Natural killer cell (primary cell): ENCODE data around the gene ZNF474. TPM values are rescaled to one million over a fixed set of nuclear protein-coding genes. Genes with fewer than 3 reads are reported as not detected.

Experiments
- ATAC-seq, 3 donors: fragments of 150-1000 bp in 2 of 3; fragments of 200-7000 bp in 1 of 3; cut with Tn5 transposase; 1 replicate in 1 of 3; 2 replicates in 2 of 3; pipeline ENCODE4 v1.10.0; 2021; ENCODE audit warnings: mild to moderate bottlenecking in 2 of 3, moderate library complexity in 2 of 3
- DNase-seq, 2 donors: peaks; one replicate each; pipeline versions ENCODE4 v3.0.0 to v3.0.0-alpha.2; 2013 to 2021; ENCODE audit warnings: mixed read lengths in 1 of 2
- H3K27ac ChIP-seq: one replicate; pipeline ENCODE4 v1.5.1; 2013; ENCODE audit warnings: mild to moderate bottlenecking, low read length
- H3K27me3 ChIP-seq: one replicate; pipeline ENCODE4 v1.6.1; 2013; ENCODE audit warnings: low read length; ENCODE audit not compliant: control insufficient read depth, insufficient read depth
- H3K36me3 ChIP-seq: one replicate; pipeline ENCODE4 v1.6.1; 2013; ENCODE audit warnings: low read length; ENCODE audit not compliant: control insufficient read depth, insufficient read depth
- H3K4me1 ChIP-seq: one replicate; pipeline ENCODE4 v1.6.1; 2013; ENCODE audit warnings: low read length; ENCODE audit not compliant: control insufficient read depth, insufficient read depth
- H3K4me3 ChIP-seq: one replicate; pipeline ENCODE4 v1.5.1; 2013; ENCODE audit warnings: low read length
- H3K9me3 ChIP-seq: one replicate; pipeline ENCODE4 v1.6.1; 2013; ENCODE audit warnings: low read length; ENCODE audit not compliant: control insufficient read depth, insufficient read depth
- H3K27ac Mint-ChIP-seq, 2 donors: one replicate each; pipeline ENCODE4 v1.8.0; 2022; ENCODE audit warnings: mild to moderate bottlenecking in 2 of 2, mixed read lengths in 2 of 2, moderate library complexity in 1 of 2
- H3K27me3 Mint-ChIP-seq, 2 donors: one replicate each; pipeline ENCODE4 v1.8.0; 2022; ENCODE audit warnings: low read depth in 2 of 2, mixed read lengths in 2 of 2
- H3K36me3 Mint-ChIP-seq: one replicate; pipeline ENCODE4 v1.8.0; 2022; ENCODE audit warnings: mixed read lengths
- H3K4me1 Mint-ChIP-seq, 2 donors: one replicate each; pipeline ENCODE4 v1.8.0; 2022; ENCODE audit warnings: mixed read lengths in 2 of 2
- H3K4me3 Mint-ChIP-seq: one replicate; pipeline ENCODE4 v1.8.0; 2022; ENCODE audit warnings: mild to moderate bottlenecking, moderate library complexity, mixed read lengths
- H3K9me3 Mint-ChIP-seq, 2 donors: one replicate each; pipeline ENCODE4 v1.8.0; 2022; ENCODE audit warnings: mixed read lengths in 2 of 2
- WGBS: methylation state at CpG from one replicate; pipeline ENCODE4 v1.1.7; 2013; ENCODE audit warnings: missing lambda C conversion rate; ENCODE audit not compliant: insufficient coverage; 5-methylcytosine and 5-hydroxymethylcytosine counted together
- intact Hi-C: fragments of 100-400 bp; cut with micrococcal nuclease; formaldehyde crosslinking; loops from one replicate; pipeline ENCODE4 v1.14.2; 2022
- total RNA-seq, 4 donors: library from RNA; stranded (reverse); fragments of 120-200 nt in 1 of 4; gene quantifications; one replicate each; pipeline versions ENCODE4 v1.2.3 to v1.2.4, GENCODE V29; 2013 to 2022
- TF ChIP-seq, protein P1 (sequence below): fragments of 200-600 bp; IDR thresholded peaks from one replicate; pipeline ENCODE4 v1.8.0; 2022; ENCODE audit warnings: antibody characterized with exemption

Gene ZNF474
- total RNA-seq, 3 donors from 2014 or later (not counting 1 experiment from before 2014, with no cell fraction given): 0.21 TPM; not detected in 2

DNA sequence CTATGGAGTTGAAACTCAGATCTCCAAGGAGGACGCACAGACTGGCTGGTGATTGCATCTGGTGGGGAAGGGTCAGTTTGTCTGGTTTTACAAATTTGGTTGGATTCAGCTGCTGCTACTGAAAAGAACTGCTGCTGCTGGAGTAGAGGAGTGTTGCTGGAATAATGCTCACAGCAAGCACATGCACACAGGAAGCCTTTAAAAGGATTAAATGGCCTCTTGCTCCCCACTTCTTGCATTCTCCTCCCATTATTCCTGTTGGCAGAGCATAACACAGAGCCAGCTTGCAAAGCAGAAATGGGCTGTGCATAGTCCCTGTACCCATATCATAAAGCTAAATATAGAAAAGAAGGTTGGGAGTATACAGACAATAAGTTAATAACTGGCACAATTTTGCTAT is 16.6 kb downstream of the ZNF474 start:
- Mint-ChIP-seq H3K4me1 (no peaks in the 10 kb centered on the region), H3K9me3 (peaks cover 3 to 4% of the 10 kb centered on the region in 2 donors), H3K27ac (no peak overlapping the region), H3K36me3 (no peaks in the 10 kb centered on the region), H3K27me3 (no peaks in the 10 kb centered on the region), H3K4me3 (no peak overlapping the region)
- Histone ChIP-seq H3K4me3 (no peak overlapping the region), H3K36me3 (no peaks in the 10 kb centered on the region), H3K27me3 (no peaks in the 10 kb centered on the region), H3K27ac (no peak overlapping the region), H3K4me1 (no peaks in the 10 kb centered on the region), H3K9me3 (no peaks in the 10 kb centered on the region)
- ATAC-seq (no peak), DNase-seq (no peak)
- TF ChIP-seq, protein P1, sequence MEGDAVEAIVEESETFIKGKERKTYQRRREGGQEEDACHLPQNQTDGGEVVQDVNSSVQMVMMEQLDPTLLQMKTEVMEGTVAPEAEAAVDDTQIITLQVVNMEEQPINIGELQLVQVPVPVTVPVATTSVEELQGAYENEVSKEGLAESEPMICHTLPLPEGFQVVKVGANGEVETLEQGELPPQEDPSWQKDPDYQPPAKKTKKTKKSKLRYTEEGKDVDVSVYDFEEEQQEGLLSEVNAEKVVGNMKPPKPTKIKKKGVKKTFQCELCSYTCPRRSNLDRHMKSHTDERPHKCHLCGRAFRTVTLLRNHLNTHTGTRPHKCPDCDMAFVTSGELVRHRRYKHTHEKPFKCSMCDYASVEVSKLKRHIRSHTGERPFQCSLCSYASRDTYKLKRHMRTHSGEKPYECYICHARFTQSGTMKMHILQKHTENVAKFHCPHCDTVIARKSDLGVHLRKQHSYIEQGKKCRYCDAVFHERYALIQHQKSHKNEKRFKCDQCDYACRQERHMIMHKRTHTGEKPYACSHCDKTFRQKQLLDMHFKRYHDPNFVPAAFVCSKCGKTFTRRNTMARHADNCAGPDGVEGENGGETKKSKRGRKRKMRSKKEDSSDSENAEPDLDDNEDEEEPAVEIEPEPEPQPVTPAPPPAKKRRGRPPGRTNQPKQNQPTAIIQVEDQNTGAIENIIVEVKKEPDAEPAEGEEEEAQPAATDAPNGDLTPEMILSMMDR: no peak
- intact Hi-C loops: no loop called here
- 93% methylated on average over 1 of the region's 1 CpG for WGBS

DNA sequence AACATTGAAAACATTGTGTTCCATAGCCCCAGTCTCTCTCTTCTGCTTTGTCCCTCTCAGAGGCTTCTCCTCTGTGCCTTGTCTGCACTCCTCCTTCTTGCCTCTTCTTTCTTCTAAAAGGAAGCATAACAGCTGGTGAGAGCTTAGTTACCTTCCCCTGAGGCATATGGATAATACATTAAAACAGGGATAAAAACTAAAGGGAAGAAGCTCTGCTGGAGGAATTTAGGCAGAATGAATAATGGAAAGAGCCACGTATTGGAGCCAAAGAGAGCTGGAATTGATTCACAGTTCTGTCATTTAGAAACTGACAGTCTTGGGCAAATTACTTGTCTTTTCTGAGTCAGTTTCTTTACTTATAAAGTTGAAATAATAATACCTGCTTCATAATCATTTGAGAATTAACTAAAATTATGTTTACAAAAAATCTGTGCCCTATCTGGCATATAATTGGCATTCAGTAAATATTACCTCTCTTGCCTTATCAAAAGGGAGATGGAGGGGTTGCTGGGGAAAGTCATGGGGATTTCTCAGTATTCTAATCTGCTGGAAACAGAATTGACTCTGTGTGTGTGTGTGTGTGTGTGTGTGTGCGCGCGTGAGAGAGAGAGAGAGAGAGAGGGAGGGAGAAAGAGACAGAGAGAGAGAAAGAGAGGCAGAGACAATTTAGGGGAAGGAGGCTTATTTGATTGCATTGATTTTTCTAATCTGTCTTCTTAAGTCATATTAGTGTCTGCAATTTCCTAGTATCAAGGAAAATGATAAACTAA is 20.2 kb downstream of the ZNF474 start:
- H3K36me3 ChIP-seq: no peaks in the 10 kb centered on the region
- H3K4me3 ChIP-seq: no peak overlapping the region
- ATAC-seq (no peak), DNase-seq (no peak)
- intact Hi-C loops: no loop called here
- no peak overlapping the region for H3K4me3 Mint-ChIP-seq
- H3K9me3 ChIP-seq: no peaks in the 10 kb centered on the region
- H3K27ac ChIP-seq: no peak overlapping the region
- H3K4me1 ChIP-seq: no peaks in the 10 kb centered on the region
- H3K36me3 Mint-ChIP-seq: no peaks in the 10 kb centered on the region
- no peak overlapping the region for H3K27ac Mint-ChIP-seq
- no peaks in the 10 kb centered on the region for H3K27me3 Mint-ChIP-seq
- H3K9me3 Mint-ChIP-seq: peaks cover 0 to 4% of the 10 kb centered on the region in 2 donors
- 92% methylated on average over 4 of the region's 4 CpGs for WGBS
- no peaks in the 10 kb centered on the region for H3K4me1 Mint-ChIP-seq
- no peaks in the 10 kb centered on the region for H3K27me3 ChIP-seq
- TF ChIP-seq, protein P1: no peak

DNA sequence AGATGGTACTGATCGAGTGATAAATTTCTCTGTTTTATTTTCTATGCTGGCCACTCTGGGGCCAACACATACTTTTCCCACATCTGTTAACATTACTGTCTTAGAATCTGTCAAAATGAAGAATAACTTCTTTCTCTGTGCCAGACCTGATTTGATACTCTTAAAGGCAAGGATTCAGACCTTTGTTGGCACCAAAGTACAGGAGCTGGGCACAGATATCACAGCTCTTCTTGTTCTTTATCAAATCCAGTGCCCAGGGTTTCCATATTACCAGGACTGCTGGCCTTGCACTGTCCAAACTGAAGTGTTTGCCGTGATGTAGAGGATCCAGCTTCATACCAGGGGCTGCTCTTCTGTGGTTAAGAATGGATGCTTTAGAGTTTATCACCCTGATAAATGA is 20.9 kb downstream of the ZNF474 start:
- H3K36me3 Mint-ChIP-seq: no peaks in the 10 kb centered on the region
- Histone ChIP-seq H3K36me3 (no peaks in the 10 kb centered on the region), H3K27ac (no peak overlapping the region), H3K27me3 (no peaks in the 10 kb centered on the region), H3K9me3 (no peaks in the 10 kb centered on the region), H3K4me3 (no peak overlapping the region), H3K4me1 (no peaks in the 10 kb centered on the region)
- intact Hi-C loops: no loop called here
- no peaks in the 10 kb centered on the region for H3K4me1 Mint-ChIP-seq
- no peak for ATAC-seq
- no peak overlapping the region for H3K27ac Mint-ChIP-seq
- H3K9me3 Mint-ChIP-seq: no peaks in the 10 kb centered on the region
- DNase-seq: no peak
- H3K27me3 Mint-ChIP-seq: no peaks in the 10 kb centered on the region
- WGBS: 96% methylated on average over 2 of the region's 2 CpGs
- TF ChIP-seq, protein P1: no peak
- H3K4me3 Mint-ChIP-seq: no peak overlapping the region

DNA sequence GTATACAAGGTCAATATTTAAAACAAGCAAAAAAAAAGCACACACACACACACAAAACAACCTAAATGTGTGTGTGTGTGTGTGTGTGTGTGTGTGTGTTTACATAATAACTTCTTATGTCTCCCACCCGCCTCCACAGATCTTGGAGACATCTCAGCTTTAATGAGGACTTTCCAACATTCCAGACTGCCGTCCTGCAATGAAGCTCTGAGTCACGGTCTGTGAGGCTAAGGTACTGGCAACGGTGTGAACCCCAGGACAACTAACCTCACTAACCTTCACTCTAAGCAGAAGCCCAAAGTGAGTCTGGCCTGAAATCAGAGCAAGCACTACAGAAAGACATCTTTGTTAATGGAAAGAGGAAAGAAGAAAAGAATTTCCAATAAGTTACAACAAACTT is 22.3 kb downstream of the ZNF474 start:
- ATAC-seq: no peak
- Mint-ChIP-seq H3K27ac (no peak overlapping the region), H3K4me1 (no peaks in the 10 kb centered on the region), H3K9me3 (no peaks in the 10 kb centered on the region), H3K4me3 (no peak overlapping the region), H3K36me3 (no peaks in the 10 kb centered on the region), H3K27me3 (no peaks in the 10 kb centered on the region)
- no peak for DNase-seq
- no peaks in the 10 kb centered on the region for H3K4me1 ChIP-seq
- no peak overlapping the region for H3K4me3 ChIP-seq
- H3K36me3 ChIP-seq: no peaks in the 10 kb centered on the region
- no peaks in the 10 kb centered on the region for H3K27me3 ChIP-seq
- intact Hi-C loops: no loop called here
- no peaks in the 10 kb centered on the region for H3K9me3 ChIP-seq
- TF ChIP-seq, protein P1: no peak
- H3K27ac ChIP-seq: no peak overlapping the region
- 89% methylated on average over 4 of the region's 4 CpGs for WGBS
